NCI-H1930 (cell line): ENCODE results near the gene MYO1F.
"Not testable (repeated sequence)": the region's sequence is repeated elsewhere in the genome, so short reads cannot be mapped to it uniquely, and the experiment has no call there.

Source experiments
- DNase-seq, 2 experiments: peaks; one replicate each; lab custom pipeline; 2025; lab: John Stamatoyannopoulos, UW

Gene MYO1F

GRCh38 chr19:8517551-8518442 lies 59.4 kb downstream of the MYO1F start:
- DNase-seq: no peak

- DNase-seq: no peak
Observed at GRCh38 chr19:8515317-8515716, 61.9 kb downstream of the MYO1F start.

GRCh38 chr19:8514505-8515009 lies 62.7 kb downstream of the MYO1F start:
- not testable (repeated sequence) for DNase-seq

- DNase-seq: peak; percentile 80 to 89
Observed at GRCh38 chr19:8513687-8514504, 63.3 kb downstream of the MYO1F start, which contains the start of gene ZNF414. Gene ZNF414, minus strand, starts transcription at chr19:8514167. Its CDS starts 121 bp downstream, at chr19:8514046.

- no peak for DNase-seq
Observed at GRCh38 chr19:8513036-8513686, 64.1 kb downstream of the MYO1F start.

- DNase-seq: no peak
Observed at GRCh38 chr19:8512115-8512967, 64.9 kb downstream of the MYO1F start.

- no peak for DNase-seq
Observed at GRCh38 chr19:8511573-8512101, 65.6 kb downstream of the MYO1F start.

- DNase-seq: no peak
Observed at GRCh38 chr19:8510589-8511115, 66.6 kb downstream of the MYO1F start.

GRCh38 chr19:8506402-8506957 lies 70.8 kb downstream of the MYO1F start:
- no peak for DNase-seq

- DNase-seq: peak; percentile 34 to 70
Observed at GRCh38 chr19:8505680-8506401, 71.4 kb downstream of the MYO1F start.

- no peak for DNase-seq
Observed at GRCh38 chr19:8504919-8505318, 72.3 kb downstream of the MYO1F start.

GRCh38 chr19:8504171-8504570 lies 73.1 kb downstream of the MYO1F start:
- no peak for DNase-seq

- no peak for DNase-seq
Observed at GRCh38 chr19:8503510-8503909, 73.7 kb downstream of the MYO1F start.

- no peak for DNase-seq
Observed at GRCh38 chr19:8501981-8502380, 75.3 kb downstream of the MYO1F start.

GRCh38 chr19:8501516-8501915 lies 75.7 kb downstream of the MYO1F start:
- DNase-seq: no peak

GRCh38 chr19:8500158-8500557 lies 77.1 kb downstream of the MYO1F start:
- no peak for DNase-seq

- DNase-seq: no peak
Observed at GRCh38 chr19:8499048-8499833, 78.0 kb downstream of the MYO1F start.

GRCh38 chr19:8498295-8498694 lies 78.9 kb downstream of the MYO1F start:
- DNase-seq: no peak

- no peak for DNase-seq
Observed at GRCh38 chr19:8494158-8494557, 83.1 kb downstream of the MYO1F start.
